ENCODE data around the gene LPCAT4. TPM values are rescaled to one million over a fixed set of nuclear protein-coding genes. Genes with fewer than 3 reads are reported as not detected.

The LPCAT4 gene
- total RNA-seq, 1 experiment from 2014 or later = 46.8 TPM

- Histone ChIP-seq H3F3A (ENCODE audit: insufficient read depth, low read depth) (peaks cover 17% of the 10 kb centered on the region), H3K9me2 (ENCODE audit: insufficient read depth) (no peaks in the 10 kb centered on the region), H3K4me1 (replicated peaks; ENCODE audit: insufficient read depth) (peaks cover 15% of the 10 kb centered on the region), H3K27me3 (ENCODE audit: insufficient read depth, low read depth) (no peaks in the 10 kb centered on the region), H4K20me1 (ENCODE audit: insufficient read depth) (no peaks in the 10 kb centered on the region), H3K79me2 (ENCODE audit: low read depth) (peaks cover 21% of the 10 kb centered on the region), H3K9me3 (ENCODE audit: insufficient read depth, low read depth) (no peaks in the 10 kb centered on the region), H3K36me3 (ENCODE audit: low read depth) (peaks cover 5% of the 10 kb centered on the region; the same call in 1 of the 2 replicates), H3K4me3 (peak overlapping the region; percentile 83), H2AFZ (no peak overlapping the region), H3K27ac (peak overlapping the region; percentile 81), H3K4me2 (peak overlapping the region; percentile 73)
- CTCF ChIA-PET = interaction anchor here (1.5 kb wide), 1 partner anchor 19 kb away, joined by 3 read pairs; no protein-coding TSS in a partner anchor
- TF ChIP-seq EZH2 (IDR thresholded peaks at IDR 0.05; ENCODE audit: low read depth) = no peak
- TF ChIP-seq CTCF (conservative IDR thresholded peaks at IDR 0.05) = no peak
- TSS peak; percentile 53 for BruUV-seq (replicated peaks)
- POLR2A ChIA-PET (ENCODE audit: unreplicated experiment) = no interaction called here
- DNase-seq = no peak
- intact Hi-C loops (cut with micrococcal nuclease; ENCODE audit: unreplicated experiment) = no loop called here
These were observed 25.4 kb downstream of the LPCAT4 start for GRCh38 chr15:34341381-34342212.

- Histone ChIP-seq H3K27me3 (ENCODE audit: insufficient read depth, low read depth) (no peaks in the 10 kb centered on the region), H3K4me3 (no peak overlapping the region), H3K36me3 (ENCODE audit: low read depth) (peaks cover 5% of the 10 kb centered on the region; the same call in 1 of the 2 replicates), H3K79me2 (ENCODE audit: low read depth) (peaks cover 21% of the 10 kb centered on the region), H3K4me2 (no peak overlapping the region), H3K9me3 (ENCODE audit: insufficient read depth, low read depth) (no peaks in the 10 kb centered on the region), H3K27ac (0 out of 2 replicates have a peak overlapping the region, but pooled peaks have one; percentile 9), H3K4me1 (replicated peaks; ENCODE audit: insufficient read depth) (peaks cover 31% of the 10 kb centered on the region), H3F3A (ENCODE audit: insufficient read depth, low read depth) (peaks cover 26% of the 10 kb centered on the region), H3K9me2 (ENCODE audit: insufficient read depth) (no peaks in the 10 kb centered on the region), H2AFZ (no peak overlapping the region), H4K20me1 (ENCODE audit: insufficient read depth) (no peaks in the 10 kb centered on the region)
- BruUV-seq (replicated peaks) = no TSS peak
- CTCF ChIA-PET = interaction anchor here (0.7 kb wide), 1 partner anchor 43 kb away, joined by 3 read pairs; no protein-coding TSS in a partner anchor
- DNase-seq = no peak
- intact Hi-C loops (cut with micrococcal nuclease; ENCODE audit: unreplicated experiment) = loop anchor here (10.0 kb wide), 1 partner anchor 235 kb away; the partner anchor contains the start of genes EMC7 and PGBD4
- no peak for TF ChIP-seq CTCF (conservative IDR thresholded peaks at IDR 0.05)
- no peak for TF ChIP-seq EZH2 (IDR thresholded peaks at IDR 0.05; ENCODE audit: low read depth)
- POLR2A ChIA-PET (ENCODE audit: unreplicated experiment) = no interaction called here
These were observed 27.1 kb downstream of the LPCAT4 start for GRCh38 chr15:34339946-34340345.

- H3K4me2 ChIP-seq = peak overlapping the region; percentile 93
- H3K27me3 ChIP-seq (ENCODE audit: insufficient read depth, low read depth) = no peaks in the 10 kb centered on the region
- ChIA-PET POLR2A (ENCODE audit: unreplicated experiment) (interaction anchor here (0.6 to 0.8 kb wide), 3 partner anchors 22 to 1041 kb away, joined by 4 to 11 read pairs (median 6); no protein-coding TSS in a partner anchor), CTCF (interaction anchor here (0.7 kb wide), 1 partner anchor 1270 kb away, joined by 4 read pairs; no protein-coding TSS in a partner anchor)
- peak overlapping the region; percentile 86 for H3K4me3 ChIP-seq
- TF ChIP-seq EZH2 (IDR thresholded peaks at IDR 0.05; ENCODE audit: low read depth) (no peak), CTCF (conservative IDR thresholded peaks at IDR 0.05) (no peak)
- DNase-seq = no peak
- H3K9me3 ChIP-seq (ENCODE audit: insufficient read depth, low read depth) = no peaks in the 10 kb centered on the region
- no peaks in the 10 kb centered on the region for H4K20me1 ChIP-seq (ENCODE audit: insufficient read depth)
- H3K36me3 ChIP-seq (ENCODE audit: low read depth) = peaks cover 5% of the 10 kb centered on the region; the same call in 1 of the 2 replicates
- peaks cover 41% of the 10 kb centered on the region for H3K4me1 ChIP-seq (replicated peaks; ENCODE audit: insufficient read depth)
- BruUV-seq (replicated peaks) = no TSS peak
- H3K79me2 ChIP-seq (ENCODE audit: low read depth) = peaks cover 24% of the 10 kb centered on the region
- no peak overlapping the region for H2AFZ ChIP-seq
- peak overlapping the region; percentile 46 for H3K27ac ChIP-seq
- H3K9me2 ChIP-seq (ENCODE audit: insufficient read depth) = no peaks in the 10 kb centered on the region
- H3F3A ChIP-seq (ENCODE audit: insufficient read depth, low read depth) = peaks cover 34% of the 10 kb centered on the region
- intact Hi-C loops (cut with micrococcal nuclease; ENCODE audit: unreplicated experiment) = loop anchor here (10.0 kb wide), 1 partner anchor 234 kb away; the partner anchor contains the start of genes EMC7 and PGBD4
These were observed 28.6 kb downstream of the LPCAT4 start for GRCh38 chr15:34338347-34338746.
